ENCODE measurements around the gene NOTO. TPM values are rescaled to one million over a fixed set of nuclear protein-coding genes. Genes with fewer than 3 reads are reported as not detected.
A peak's percentile ranks its signal among the peaks of the same experiment; 100 is the strongest.

NOTO gene
- total RNA-seq, 1 donor from 2014 or later = not detected

GRCh38 chr2:73235315-73236028 is 33.1 kb downstream of the NOTO start:
- Mint-ChIP-seq H3K27me3 (ENCODE audit: unreplicated experiment) (peaks cover 12% of the 10 kb centered on the region), H3K4me1 (ENCODE audit: low read depth, unreplicated experiment) (peaks cover 16% of the 10 kb centered on the region), H3K27ac (ENCODE audit: unreplicated experiment) (peak overlapping the region; percentile 94), H3K9me3 (ENCODE audit: unreplicated experiment) (peaks cover 2% of the 10 kb centered on the region), H3K36me3 (ENCODE audit: unreplicated experiment) (no peaks in the 10 kb centered on the region), H3K4me3 (ENCODE audit: unreplicated experiment) (peak overlapping the region; percentile 98)
- no peak for DNase-seq
- TF ChIP-seq CTCF (IDR thresholded peaks at IDR 0.05; ENCODE audit: partially characterized antibody, unreplicated experiment) = no peak

DNA sequence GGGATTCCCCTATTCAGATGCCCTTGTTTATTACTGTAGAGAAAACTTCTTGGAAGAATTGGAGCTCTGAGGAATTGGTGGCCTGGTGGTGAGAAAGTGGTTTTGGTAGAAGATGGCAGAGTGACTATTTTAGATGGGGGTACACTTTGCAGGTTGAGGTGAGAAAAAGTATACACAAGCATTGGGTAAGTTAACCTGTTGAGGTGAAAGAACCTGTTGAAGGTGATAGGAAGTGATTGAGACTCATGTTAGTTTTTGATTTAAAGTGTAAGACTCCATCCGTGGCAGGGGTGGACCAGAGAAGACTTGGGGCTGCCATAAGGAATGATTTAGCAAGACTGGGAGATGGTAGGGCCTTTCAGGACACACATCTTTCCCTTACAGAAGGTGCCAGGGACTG is 34.8 kb downstream of the NOTO start:
- Mint-ChIP-seq H3K27me3 (ENCODE audit: unreplicated experiment) (peaks cover 12% of the 10 kb centered on the region), H3K27ac (ENCODE audit: unreplicated experiment) (peak overlapping the region; percentile 0), H3K4me3 (ENCODE audit: unreplicated experiment) (peak overlapping the region; percentile 10), H3K4me1 (ENCODE audit: low read depth, unreplicated experiment) (peaks cover 16% of the 10 kb centered on the region), H3K36me3 (ENCODE audit: unreplicated experiment) (no peaks in the 10 kb centered on the region), H3K9me3 (ENCODE audit: unreplicated experiment) (peaks cover 2% of the 10 kb centered on the region)
- no peak for TF ChIP-seq CTCF (IDR thresholded peaks at IDR 0.05; ENCODE audit: partially characterized antibody, unreplicated experiment)
- no peak for DNase-seq

DNA sequence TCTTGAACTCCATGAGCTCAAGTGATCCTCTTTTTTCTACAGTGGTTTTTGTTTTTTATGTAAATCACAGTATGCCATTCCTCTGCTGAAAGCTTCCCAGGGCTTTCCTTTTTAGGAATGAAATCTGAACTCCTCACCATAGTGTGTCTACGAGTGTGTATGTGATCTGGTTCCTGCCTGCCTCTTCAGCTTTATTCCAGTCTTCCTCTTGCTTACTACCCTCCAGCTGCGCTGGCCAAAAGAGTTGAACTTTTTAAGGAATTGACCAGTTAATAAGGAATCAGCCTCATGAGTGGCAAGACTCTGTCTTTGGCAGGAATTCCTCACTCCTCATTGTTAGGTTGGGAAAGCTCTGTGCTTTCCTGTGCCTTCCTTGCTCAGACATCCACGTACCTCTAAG is 35.8 kb downstream of the NOTO start:
- no peaks in the 10 kb centered on the region for H3K36me3 Mint-ChIP-seq (ENCODE audit: unreplicated experiment)
- no peak for TF ChIP-seq CTCF (IDR thresholded peaks at IDR 0.05; ENCODE audit: partially characterized antibody, unreplicated experiment)

DNA sequence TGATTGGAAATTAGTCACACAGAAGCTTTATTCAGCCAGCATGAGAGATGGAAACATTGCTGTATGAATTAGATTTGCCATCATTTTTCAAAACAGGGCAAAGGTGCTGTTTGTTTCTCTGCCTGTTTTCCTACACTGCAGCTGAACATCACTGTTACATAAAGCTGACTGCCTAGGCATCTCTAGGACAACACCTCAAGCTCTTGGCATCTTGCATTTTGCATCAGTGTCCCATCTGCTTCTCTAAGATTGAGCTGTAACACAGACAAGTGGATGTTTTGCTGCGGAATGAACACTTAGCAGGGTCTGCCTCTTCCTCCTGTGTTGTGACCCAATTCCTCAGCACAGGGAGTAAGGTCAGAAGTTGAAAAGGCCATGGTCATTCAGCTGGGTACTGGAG is 36.6 kb downstream of the NOTO start:
- Mint-ChIP-seq H3K4me1 (ENCODE audit: low read depth, unreplicated experiment) (peaks cover 12% of the 10 kb centered on the region), H3K27me3 (ENCODE audit: unreplicated experiment) (peaks cover 4% of the 10 kb centered on the region), H3K27ac (ENCODE audit: unreplicated experiment) (no peak overlapping the region), H3K4me3 (ENCODE audit: unreplicated experiment) (no peak overlapping the region), H3K36me3 (ENCODE audit: unreplicated experiment) (no peaks in the 10 kb centered on the region), H3K9me3 (ENCODE audit: unreplicated experiment) (no peaks in the 10 kb centered on the region)
- no peak for TF ChIP-seq CTCF (IDR thresholded peaks at IDR 0.05; ENCODE audit: partially characterized antibody, unreplicated experiment)
- no peak for DNase-seq

More for the DNA sequence above, 35.8 kb downstream of the NOTO start:
- no peak for DNase-seq
- peaks cover 2% of the 10 kb centered on the region for H3K9me3 Mint-ChIP-seq (ENCODE audit: unreplicated experiment)
- peaks cover 12% of the 10 kb centered on the region for H3K4me1 Mint-ChIP-seq (ENCODE audit: low read depth, unreplicated experiment)
- no peak overlapping the region for H3K4me3 Mint-ChIP-seq (ENCODE audit: unreplicated experiment)
- H3K27ac Mint-ChIP-seq (ENCODE audit: unreplicated experiment) = no peak overlapping the region
- H3K27me3 Mint-ChIP-seq (ENCODE audit: unreplicated experiment) = peaks cover 7% of the 10 kb centered on the region

DNA sequence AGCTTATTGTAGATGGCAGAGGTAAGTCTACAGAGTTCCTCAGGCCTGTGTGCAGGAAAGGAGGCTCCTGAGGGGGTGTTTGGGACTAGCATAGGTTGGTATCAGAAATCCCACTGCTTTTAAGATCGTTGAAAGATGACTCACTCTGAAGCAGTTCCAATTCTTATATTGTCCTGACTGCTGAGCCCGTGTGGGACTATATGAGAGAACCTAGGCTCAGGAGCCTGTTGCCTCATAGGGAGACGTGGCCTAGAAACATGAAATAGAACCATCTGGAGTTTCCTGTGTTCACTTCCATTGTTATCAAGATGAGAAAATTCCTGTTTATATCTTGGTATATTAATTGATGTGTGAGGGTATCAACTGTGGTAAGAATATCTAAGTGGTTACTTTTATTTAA is 37.4 kb downstream of the NOTO start:
- Mint-ChIP-seq H3K27me3 (ENCODE audit: unreplicated experiment) (peaks cover under 1% of the 10 kb centered on the region), H3K36me3 (ENCODE audit: unreplicated experiment) (no peaks in the 10 kb centered on the region), H3K9me3 (ENCODE audit: unreplicated experiment) (no peaks in the 10 kb centered on the region), H3K4me3 (ENCODE audit: unreplicated experiment) (no peak overlapping the region), H3K27ac (ENCODE audit: unreplicated experiment) (no peak overlapping the region), H3K4me1 (ENCODE audit: low read depth, unreplicated experiment) (peaks cover 15% of the 10 kb centered on the region)
- DNase-seq = no peak
- TF ChIP-seq CTCF (IDR thresholded peaks at IDR 0.05; ENCODE audit: partially characterized antibody, unreplicated experiment) = no peak
